BLaER1 (cell line): ENCODE results near the gene LXN.
A peak's percentile ranks its signal among the peaks of the same experiment; 100 is the strongest.

ENCODE experiments used
- H3K27ac ChIP-seq: shearing (Covaris generic); formaldehyde crosslinking; 2 replicates; pipeline ENCODE4 v1.8.1; 2022
- H3K27me3 ChIP-seq: shearing (Covaris generic); formaldehyde crosslinking; 2 replicates; pipeline ENCODE4 v1.8.1; 2022
- H3K36me3 ChIP-seq: shearing (Covaris generic); formaldehyde crosslinking; 2 replicates; pipeline ENCODE4 v1.8.1; 2022
- H3K4me1 ChIP-seq: shearing (Covaris generic); formaldehyde crosslinking; 2 replicates; pipeline ENCODE4 v1.8.1; 2022
- H3K4me2 ChIP-seq: shearing (Covaris generic); formaldehyde crosslinking; 2 replicates; pipeline ENCODE4 v1.8.1; 2022
- H3K4me3 ChIP-seq: shearing (Covaris generic); formaldehyde crosslinking; 2 replicates; pipeline ENCODE4 v1.8.1; 2022
- H3K9ac ChIP-seq: shearing (Covaris generic); formaldehyde crosslinking; 2 replicates; pipeline ENCODE4 v1.8.1; 2022
- H3K9me3 ChIP-seq: shearing (Covaris generic); formaldehyde crosslinking; 2 replicates; pipeline ENCODE4 v1.8.1; 2022
- H4K20me1 ChIP-seq: shearing (Covaris generic); formaldehyde crosslinking; 2 replicates; pipeline ENCODE4 v1.8.1; 2022
- Cebpa-rat ChIP-seq: shearing (Covaris generic); IDR thresholded peaks from 2 replicates; pipeline ENCODE4 v1.8.1; 2022

The LXN gene

DNA sequence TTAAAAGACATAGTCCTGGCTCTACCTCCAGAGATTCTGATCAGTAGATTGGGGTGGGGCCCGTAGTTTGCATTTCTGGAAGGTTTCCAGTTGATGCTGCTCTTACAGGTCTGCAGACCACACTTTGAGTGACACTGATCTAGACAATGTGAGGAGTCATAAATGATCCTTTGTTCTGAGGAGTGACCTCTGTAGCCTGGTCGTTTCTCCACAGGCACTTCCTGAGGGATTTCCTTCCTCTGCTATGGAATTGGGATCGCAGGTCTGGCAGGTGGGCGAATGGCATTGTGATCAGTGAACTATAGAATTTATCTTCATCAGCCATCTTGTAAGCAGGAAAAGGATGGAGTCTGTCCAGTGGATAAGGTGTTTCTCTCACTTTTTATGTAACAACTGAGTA lies 22.7 kb downstream of the LXN start:
- peaks cover 71% of the 10 kb centered on the region for H3K36me3 ChIP-seq
- H3K9me3 ChIP-seq, result no peaks in the 10 kb centered on the region
- H3K4me2 ChIP-seq, result no peak overlapping the region
- H3K9ac ChIP-seq, result no peak overlapping the region
- peaks cover 11% of the 10 kb centered on the region for H3K4me1 ChIP-seq
- no peak overlapping the region for H3K27ac ChIP-seq
- H3K27me3 ChIP-seq, result no peaks in the 10 kb centered on the region
- no peaks in the 10 kb centered on the region; the same call in 1 of the 2 replicates for H4K20me1 ChIP-seq
- no peak overlapping the region for H3K4me3 ChIP-seq
- TF ChIP-seq Cebpa-rat, result no peak

- no peaks in the 10 kb centered on the region for H3K27me3 ChIP-seq
- H3K9me3 ChIP-seq, result no peaks in the 10 kb centered on the region
- peak within 1 kb of the TSS; percentile 84 for H3K9ac ChIP-seq
- no peaks in the 10 kb centered on the region; the same call in 1 of the 2 replicates for H4K20me1 ChIP-seq
- peak within 1 kb of the TSS; percentile 74 for H3K4me2 ChIP-seq
- H3K4me1 ChIP-seq, result peaks cover 11% of the 10 kb centered on the region
- no peak for TF ChIP-seq Cebpa-rat
- peak within 1 kb of the TSS; percentile 83 for H3K4me3 ChIP-seq
- peak within 1 kb of the TSS; percentile 80 for H3K27ac ChIP-seq
- peaks cover 27% of the 10 kb centered on the region for H3K36me3 ChIP-seq
Observed at GRCh38 chr3:158644345-158644908, 28.0 kb downstream of the LXN start, which contains the start of gene GFM1. GFM1 (plus strand) TSS chr3:158644527; CDS start chr3:158644635, 108 bp downstream.

DNA sequence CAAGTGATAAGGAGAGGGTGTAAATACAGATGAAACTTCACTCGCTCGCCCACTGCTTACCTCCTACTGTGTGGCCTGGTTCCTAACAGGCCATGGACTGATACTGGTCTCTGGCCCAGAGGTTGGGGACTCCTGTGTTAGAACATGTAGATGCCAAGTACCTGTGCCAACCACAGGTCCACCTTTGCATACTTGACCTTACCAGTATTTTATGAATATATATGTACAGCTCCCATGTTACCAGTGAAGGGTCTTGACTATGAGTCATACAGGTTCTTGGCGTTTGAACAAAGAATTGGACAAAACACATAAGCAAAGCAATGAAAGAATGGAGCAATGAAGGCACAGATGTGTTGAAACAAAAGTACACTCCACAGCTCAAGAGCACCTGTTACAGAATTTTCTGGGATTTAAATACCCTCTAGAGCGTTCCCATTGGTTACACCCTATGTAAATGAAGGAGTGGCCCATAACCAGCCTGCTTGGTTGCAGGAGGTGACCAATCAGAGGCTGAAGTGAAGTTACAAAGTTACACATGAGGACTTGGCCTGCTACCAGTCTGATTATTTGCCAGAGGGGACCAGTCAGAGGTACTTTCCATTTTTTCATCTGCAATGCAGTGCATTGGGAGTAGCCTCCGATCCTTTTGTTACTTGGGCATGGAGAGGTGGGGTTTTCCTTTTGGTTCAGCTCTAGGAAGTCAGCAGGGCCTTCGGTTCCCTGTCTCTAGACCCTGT lies 29.8 kb downstream of the LXN start:
- peaks cover 11% of the 10 kb centered on the region for H3K4me1 ChIP-seq
- peaks cover 12% of the 10 kb centered on the region for H3K36me3 ChIP-seq
- no peaks in the 10 kb centered on the region for H3K9me3 ChIP-seq
- H3K27me3 ChIP-seq, result no peaks in the 10 kb centered on the region
- H3K4me2 ChIP-seq, result no peak overlapping the region
- no peak overlapping the region for H3K9ac ChIP-seq
- H4K20me1 ChIP-seq, result no peaks in the 10 kb centered on the region
- TF ChIP-seq Cebpa-rat, result no peak
- H3K27ac ChIP-seq, result no peak overlapping the region
- H3K4me3 ChIP-seq, result no peak overlapping the region

DNA sequence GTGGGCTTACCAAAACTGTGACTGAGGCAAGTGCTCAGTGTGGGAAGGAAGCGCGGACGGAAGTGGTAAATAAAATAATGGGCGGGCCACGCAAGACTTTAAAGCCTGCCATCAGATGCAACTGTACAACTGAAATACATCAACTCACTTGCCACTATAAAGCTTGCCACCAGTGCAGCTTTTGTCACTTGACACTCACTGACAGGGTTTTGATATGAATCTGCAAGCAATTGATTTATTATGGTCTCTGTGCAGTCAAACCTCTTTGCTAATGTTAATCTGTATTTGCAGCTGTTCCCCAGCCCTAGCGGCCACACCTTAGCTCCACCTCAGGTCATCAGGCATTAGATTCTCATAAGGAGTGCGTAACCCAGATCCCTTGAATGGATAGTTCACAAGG lies 30.4 kb downstream of the LXN start:
- no peaks in the 10 kb centered on the region for H3K9me3 ChIP-seq
- H3K36me3 ChIP-seq, result peaks cover 12% of the 10 kb centered on the region
- no peaks in the 10 kb centered on the region for H4K20me1 ChIP-seq
- H3K4me3 ChIP-seq, result no peak overlapping the region
- H3K27ac ChIP-seq, result no peak overlapping the region
- H3K27me3 ChIP-seq, result no peaks in the 10 kb centered on the region
- H3K4me2 ChIP-seq, result no peak overlapping the region
- H3K9ac ChIP-seq, result no peak overlapping the region
- peaks cover 11% of the 10 kb centered on the region for H3K4me1 ChIP-seq
- TF ChIP-seq Cebpa-rat, result no peak

DNA sequence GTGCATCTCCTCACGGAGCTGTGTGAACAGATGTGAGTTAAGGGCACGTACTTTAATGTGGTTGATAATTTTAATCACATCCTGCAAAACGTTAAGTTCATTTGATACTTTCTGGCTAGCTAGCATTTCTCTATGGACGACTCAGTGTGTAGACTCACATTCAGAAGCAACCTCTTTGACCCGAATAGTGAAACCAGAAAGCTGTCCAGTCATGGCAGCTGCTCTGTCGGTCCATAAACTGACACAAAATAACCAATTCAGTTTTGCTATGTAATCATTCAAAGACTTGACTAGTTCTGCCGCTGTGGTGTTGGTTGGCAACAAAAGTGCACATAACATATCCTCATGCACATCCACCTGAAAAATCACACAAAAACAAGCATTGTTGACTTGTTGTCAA lies 31.8 kb downstream of the LXN start:
- H3K9ac ChIP-seq, result no peak overlapping the region
- no peak overlapping the region for H3K4me3 ChIP-seq
- H3K27me3 ChIP-seq, result no peaks in the 10 kb centered on the region
- no peak for TF ChIP-seq Cebpa-rat
- no peak overlapping the region for H3K4me2 ChIP-seq
- no peaks in the 10 kb centered on the region for H3K36me3 ChIP-seq
- H3K9me3 ChIP-seq, result no peaks in the 10 kb centered on the region
- H4K20me1 ChIP-seq, result no peaks in the 10 kb centered on the region
- peaks cover 7% of the 10 kb centered on the region for H3K4me1 ChIP-seq
- no peak overlapping the region for H3K27ac ChIP-seq

DNA sequence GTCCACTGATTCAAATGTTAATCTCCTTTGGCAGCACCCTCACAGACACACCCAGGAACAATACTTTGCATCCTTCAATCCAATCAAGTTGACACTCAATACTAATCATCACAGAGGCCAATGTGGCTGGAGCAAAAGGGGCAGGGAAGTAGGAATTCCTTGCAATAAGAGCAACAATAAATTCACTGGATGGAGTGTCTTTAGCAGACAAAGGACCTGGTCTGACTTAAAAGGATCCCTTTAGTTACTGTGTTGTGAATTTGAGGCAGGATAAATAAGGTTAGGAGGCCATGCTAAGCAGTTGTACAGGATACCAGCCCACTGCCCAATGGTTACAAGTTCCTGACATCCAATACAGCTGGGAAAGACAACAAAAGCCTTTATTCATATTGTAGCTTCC lies 40.5 kb downstream of the LXN start:
- Histone ChIP-seq H3K27ac (no peak overlapping the region), H4K20me1 (no peaks in the 10 kb centered on the region), H3K9ac (no peak overlapping the region), H3K4me3 (no peak overlapping the region), H3K9me3 (no peaks in the 10 kb centered on the region), H3K36me3 (no peaks in the 10 kb centered on the region), H3K4me2 (no peak overlapping the region), H3K27me3 (no peaks in the 10 kb centered on the region), H3K4me1 (no peaks in the 10 kb centered on the region)
- no peak for TF ChIP-seq Cebpa-rat

GRCh38 chr3:158625881-158626280 lies 46.6 kb downstream of the LXN start:
- no peak overlapping the region for H3K27ac ChIP-seq
- H3K36me3 ChIP-seq, result no peaks in the 10 kb centered on the region
- H3K4me3 ChIP-seq, result no peak overlapping the region
- no peak overlapping the region for H3K9ac ChIP-seq
- no peaks in the 10 kb centered on the region for H3K4me1 ChIP-seq
- peaks cover 14% of the 10 kb centered on the region for H3K9me3 ChIP-seq
- TF ChIP-seq Cebpa-rat, result no peak
- H4K20me1 ChIP-seq, result no peaks in the 10 kb centered on the region
- H3K4me2 ChIP-seq, result no peak overlapping the region
- H3K27me3 ChIP-seq, result no peaks in the 10 kb centered on the region

- H3K27ac ChIP-seq, result no peak overlapping the region
- H3K27me3 ChIP-seq, result no peaks in the 10 kb centered on the region
- no peak overlapping the region for H3K9ac ChIP-seq
- H3K4me3 ChIP-seq, result no peak overlapping the region
- H4K20me1 ChIP-seq, result no peaks in the 10 kb centered on the region
- no peak overlapping the region for H3K4me2 ChIP-seq
- no peaks in the 10 kb centered on the region for H3K4me1 ChIP-seq
- TF ChIP-seq Cebpa-rat, result no peak
- H3K36me3 ChIP-seq, result no peaks in the 10 kb centered on the region
- peaks cover 49% of the 10 kb centered on the region for H3K9me3 ChIP-seq
Observed at GRCh38 chr3:158617982-158618875, 54.2 kb downstream of the LXN start.
